ENCODE data around the gene SGPL1. TPM values are rescaled to one million over a fixed set of nuclear protein-coding genes. Genes with fewer than 3 reads are reported as not detected.

Gene SGPL1
- polyA plus RNA-seq, 1 donor (not counting 4 experiments of a cell fraction or from before 2014, with no cell fraction given): 31.4 TPM

DNA sequence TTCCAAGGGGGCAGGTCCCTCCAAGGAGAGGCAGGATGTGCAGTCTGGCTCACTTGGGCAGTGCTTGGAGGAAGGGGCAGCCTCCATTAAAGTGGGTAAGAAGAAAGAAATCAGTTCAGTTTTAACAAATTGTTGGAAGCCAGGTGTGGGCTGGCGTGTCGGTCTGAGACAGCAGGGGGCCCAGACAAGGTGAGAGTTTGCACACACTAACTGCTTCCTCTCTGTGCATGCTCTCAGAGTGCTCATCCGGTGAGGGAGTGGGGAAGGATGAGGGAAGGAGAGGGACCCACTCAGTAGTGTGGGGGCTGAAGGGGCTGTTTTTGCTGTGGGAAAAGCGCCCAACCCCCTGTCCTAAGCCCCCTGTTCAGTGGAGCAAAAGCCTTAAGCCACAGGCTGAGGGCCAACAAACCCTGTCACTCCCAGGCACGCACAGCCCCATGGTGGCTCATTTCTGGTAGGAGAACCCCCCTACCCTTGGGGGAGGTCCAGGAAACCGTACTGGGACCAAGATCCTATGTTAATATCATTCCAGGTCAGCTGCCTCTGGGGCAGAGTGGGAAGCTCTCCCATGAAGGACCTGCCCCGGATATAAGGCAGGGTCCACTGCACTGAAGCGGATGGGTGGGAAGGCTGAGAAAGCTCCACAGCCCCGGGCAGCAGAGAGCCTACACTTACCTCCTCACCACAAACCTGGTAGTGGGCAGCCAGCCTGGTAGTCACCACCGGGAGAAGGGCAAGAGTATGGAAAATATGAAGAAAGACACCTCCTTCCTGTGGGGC lies 77.7 kb downstream of the SGPL1 start:
- H3K27ac ChIP-seq (ENCODE audit: control insufficient read depth, insufficient read depth, low read length): no peak overlapping the region
- no peaks in the 10 kb centered on the region for H3K36me3 ChIP-seq (ENCODE audit: control insufficient read depth in 2 of 2, extremely low read depth in 1 of 2, insufficient read depth in 2 of 2, low read length in 2 of 2)
- no peaks in the 10 kb centered on the region for H3K9me1 ChIP-seq (ENCODE audit: control insufficient read depth, extremely low read depth, insufficient read depth, low read length)
- TF ChIP-seq, protein P1, sequence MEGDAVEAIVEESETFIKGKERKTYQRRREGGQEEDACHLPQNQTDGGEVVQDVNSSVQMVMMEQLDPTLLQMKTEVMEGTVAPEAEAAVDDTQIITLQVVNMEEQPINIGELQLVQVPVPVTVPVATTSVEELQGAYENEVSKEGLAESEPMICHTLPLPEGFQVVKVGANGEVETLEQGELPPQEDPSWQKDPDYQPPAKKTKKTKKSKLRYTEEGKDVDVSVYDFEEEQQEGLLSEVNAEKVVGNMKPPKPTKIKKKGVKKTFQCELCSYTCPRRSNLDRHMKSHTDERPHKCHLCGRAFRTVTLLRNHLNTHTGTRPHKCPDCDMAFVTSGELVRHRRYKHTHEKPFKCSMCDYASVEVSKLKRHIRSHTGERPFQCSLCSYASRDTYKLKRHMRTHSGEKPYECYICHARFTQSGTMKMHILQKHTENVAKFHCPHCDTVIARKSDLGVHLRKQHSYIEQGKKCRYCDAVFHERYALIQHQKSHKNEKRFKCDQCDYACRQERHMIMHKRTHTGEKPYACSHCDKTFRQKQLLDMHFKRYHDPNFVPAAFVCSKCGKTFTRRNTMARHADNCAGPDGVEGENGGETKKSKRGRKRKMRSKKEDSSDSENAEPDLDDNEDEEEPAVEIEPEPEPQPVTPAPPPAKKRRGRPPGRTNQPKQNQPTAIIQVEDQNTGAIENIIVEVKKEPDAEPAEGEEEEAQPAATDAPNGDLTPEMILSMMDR (optimal IDR thresholded peaks at IDR 0.05 in 1 of 3, IDR thresholded peaks at IDR 0.05 in 1 of 3, conservative IDR thresholded peaks at IDR 0.05 in 1 of 3; ENCODE audit: extremely low read depth in 1 of 3, insufficient read depth in 2 of 3, low read length in 3 of 3): no peak
- no peak for TF ChIP-seq EZH2 (IDR thresholded peaks at IDR 0.05; ENCODE audit: low read length)
- H4K20me1 ChIP-seq (ENCODE audit: control insufficient read depth, extremely low read depth, insufficient read depth, low read length): no peaks in the 10 kb centered on the region
- dilution Hi-C loops (cut with MboI; ENCODE audit: extremely low pct_ligation_motif_present, low sequenced_read_pairs): no loop called here
- DNase-seq (ENCODE audit: low read depth, low spot score) (no peak), FAIRE-seq (no peak)
- peaks cover 9% of the 10 kb centered on the region for H3K4me1 ChIP-seq (ENCODE audit: control insufficient read depth, extremely low read depth, insufficient read depth, low read length)
- no peak overlapping the region for H2AFZ ChIP-seq (ENCODE audit: control insufficient read depth, low read length)
- no peak overlapping the region for H3K9ac ChIP-seq (ENCODE audit: control insufficient read depth, extremely low read depth, insufficient read depth, low read length)
- no peak overlapping the region for H3K4me3 ChIP-seq (ENCODE audit: control insufficient read depth in 2 of 3, extremely low read depth in 1 of 3, insufficient read depth in 2 of 3, low read depth in 1 of 3, low read length in 3 of 3)
- H3K79me2 ChIP-seq (ENCODE audit: control insufficient read depth, insufficient read depth, low read length): no peaks in the 10 kb centered on the region
- no peak overlapping the region for H3K4me2 ChIP-seq (ENCODE audit: control insufficient read depth, extremely low read depth, insufficient read depth, low read depth, low read length)
- no peaks in the 10 kb centered on the region for H3K9me3 ChIP-seq (ENCODE audit: control insufficient read depth, low read depth, low read length)
- no peaks in the 10 kb centered on the region for H3K27me3 ChIP-seq (ENCODE audit: control insufficient read depth, extremely low read depth, insufficient read depth, low read length)

- no peak overlapping the region for H3K27ac ChIP-seq (ENCODE audit: control insufficient read depth, insufficient read depth, low read length)
- no peaks in the 10 kb centered on the region for H3K79me2 ChIP-seq (ENCODE audit: control insufficient read depth, insufficient read depth, low read length)
- no peaks in the 10 kb centered on the region for H4K20me1 ChIP-seq (ENCODE audit: control insufficient read depth, extremely low read depth, insufficient read depth, low read length)
- FAIRE-seq (no peak), DNase-seq (ENCODE audit: low read depth, low spot score) (no peak)
- no peaks in the 10 kb centered on the region for H3K9me1 ChIP-seq (ENCODE audit: control insufficient read depth, extremely low read depth, insufficient read depth, low read length)
- peaks cover 7% of the 10 kb centered on the region for H3K4me1 ChIP-seq (ENCODE audit: control insufficient read depth, extremely low read depth, insufficient read depth, low read length)
- no peak overlapping the region for H3K9ac ChIP-seq (ENCODE audit: control insufficient read depth, extremely low read depth, insufficient read depth, low read length)
- H3K36me3 ChIP-seq (ENCODE audit: control insufficient read depth in 2 of 2, extremely low read depth in 1 of 2, insufficient read depth in 2 of 2, low read length in 2 of 2): no peaks in the 10 kb centered on the region
- H3K4me3 ChIP-seq (ENCODE audit: control insufficient read depth in 2 of 3, extremely low read depth in 1 of 3, insufficient read depth in 2 of 3, low read depth in 1 of 3, low read length in 3 of 3): no peak overlapping the region
- no peaks in the 10 kb centered on the region for H3K9me3 ChIP-seq (ENCODE audit: control insufficient read depth, low read depth, low read length)
- H2AFZ ChIP-seq (ENCODE audit: control insufficient read depth, low read length): no peak overlapping the region
- no peak overlapping the region for H3K4me2 ChIP-seq (ENCODE audit: control insufficient read depth, extremely low read depth, insufficient read depth, low read depth, low read length)
- H3K27me3 ChIP-seq (ENCODE audit: control insufficient read depth, extremely low read depth, insufficient read depth, low read length): no peaks in the 10 kb centered on the region
- no peak for TF ChIP-seq EZH2 (IDR thresholded peaks at IDR 0.05; ENCODE audit: low read length)
- TF ChIP-seq, protein P1 (optimal IDR thresholded peaks at IDR 0.05 in 1 of 3, IDR thresholded peaks at IDR 0.05 in 1 of 3, conservative IDR thresholded peaks at IDR 0.05 in 1 of 3; ENCODE audit: extremely low read depth in 1 of 3, insufficient read depth in 2 of 3, low read length in 3 of 3): no peak
- dilution Hi-C loops (cut with MboI; ENCODE audit: extremely low pct_ligation_motif_present, low sequenced_read_pairs): no loop called here
Measured at GRCh38 chr10:70894416-70894815, 78.7 kb downstream of the SGPL1 start.
